ENCODE data around the gene RNF2. TPM values are rescaled to one million over a fixed set of nuclear protein-coding genes. Genes with fewer than 3 reads are reported as not detected.

RNF2 gene
- total RNA-seq, 4 donors from 2014 or later, result 11.9 to 15.3 (median 13.0) TPM

DNA sequence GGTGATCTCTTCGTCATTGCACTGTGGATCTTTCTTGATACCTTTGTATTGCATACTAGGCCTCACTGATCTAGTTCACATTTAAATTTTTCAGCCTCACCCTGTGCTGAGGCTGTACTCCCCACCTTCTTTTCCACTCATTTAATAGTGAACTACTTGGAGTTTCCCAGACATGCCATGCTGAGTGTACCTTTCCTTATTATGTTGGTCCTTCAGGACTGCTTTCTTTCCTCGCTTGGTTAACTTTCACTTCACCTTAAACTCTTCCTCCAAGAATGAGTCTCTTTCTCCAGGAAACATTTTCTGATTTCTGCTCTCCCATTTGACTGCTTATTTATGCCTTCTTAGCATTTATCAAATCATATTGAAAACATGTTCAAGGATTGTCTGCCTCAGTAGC is 20.8 kb downstream of the RNF2 start:
- WGBS, 2 donors, result 85 to 94% methylated on average over 2 of the region's 2 CpGs
- intact Hi-C loops (cut with DNase I), result no loop called here
- H3K27me3 ChIP-seq, result no peaks in the 10 kb centered on the region

DNA sequence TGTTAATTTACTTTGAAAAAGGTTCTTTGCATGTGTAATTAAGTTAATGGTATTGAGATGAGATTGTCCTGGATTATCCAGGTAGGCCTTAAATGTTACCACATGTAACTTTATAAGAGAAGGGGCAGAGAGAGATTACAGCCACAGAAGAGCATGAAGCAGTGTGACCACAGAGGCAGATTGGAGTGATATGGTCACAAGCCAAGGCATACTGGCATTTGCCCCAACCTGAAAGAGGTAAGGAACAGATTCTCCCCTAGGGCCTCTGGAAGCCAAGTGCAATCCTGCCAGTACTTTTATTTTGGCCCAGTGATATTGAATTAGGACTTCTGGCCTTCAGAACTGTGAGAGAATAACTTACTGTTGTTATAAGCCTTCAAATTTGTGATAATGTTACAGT is 23.0 kb downstream of the RNF2 start:
- peaks cover 0 to 26% (median 5%) of the 10 kb centered on the region in 3 donors for H3K4me1 ChIP-seq
- H3K27me3 ChIP-seq, result no peaks in the 10 kb centered on the region
- TF ChIP-seq, protein P1, sequence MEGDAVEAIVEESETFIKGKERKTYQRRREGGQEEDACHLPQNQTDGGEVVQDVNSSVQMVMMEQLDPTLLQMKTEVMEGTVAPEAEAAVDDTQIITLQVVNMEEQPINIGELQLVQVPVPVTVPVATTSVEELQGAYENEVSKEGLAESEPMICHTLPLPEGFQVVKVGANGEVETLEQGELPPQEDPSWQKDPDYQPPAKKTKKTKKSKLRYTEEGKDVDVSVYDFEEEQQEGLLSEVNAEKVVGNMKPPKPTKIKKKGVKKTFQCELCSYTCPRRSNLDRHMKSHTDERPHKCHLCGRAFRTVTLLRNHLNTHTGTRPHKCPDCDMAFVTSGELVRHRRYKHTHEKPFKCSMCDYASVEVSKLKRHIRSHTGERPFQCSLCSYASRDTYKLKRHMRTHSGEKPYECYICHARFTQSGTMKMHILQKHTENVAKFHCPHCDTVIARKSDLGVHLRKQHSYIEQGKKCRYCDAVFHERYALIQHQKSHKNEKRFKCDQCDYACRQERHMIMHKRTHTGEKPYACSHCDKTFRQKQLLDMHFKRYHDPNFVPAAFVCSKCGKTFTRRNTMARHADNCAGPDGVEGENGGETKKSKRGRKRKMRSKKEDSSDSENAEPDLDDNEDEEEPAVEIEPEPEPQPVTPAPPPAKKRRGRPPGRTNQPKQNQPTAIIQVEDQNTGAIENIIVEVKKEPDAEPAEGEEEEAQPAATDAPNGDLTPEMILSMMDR (IDR thresholded peaks at IDR 0.05), result no peak
- TF ChIP-seq POLR2A (IDR thresholded peaks at IDR 0.05), result no peak
- no peaks in the 10 kb centered on the region for H3K9me3 ChIP-seq
- intact Hi-C loops (cut with DNase I), result no loop called here
- no peak for DNase-seq
- H3K4me3 ChIP-seq, result no peak overlapping the region
- no peak overlapping the region for H3K27ac ChIP-seq
- peaks cover 0 to 8% (median 0%) of the 10 kb centered on the region in 3 donors for H3K36me3 ChIP-seq

More for the DNA sequence above, 20.8 kb downstream of the RNF2 start:
- no peak for DNase-seq
- H3K9me3 ChIP-seq, result no peaks in the 10 kb centered on the region
- H3K36me3 ChIP-seq, result peaks cover 0 to 8% (median 0%) of the 10 kb centered on the region in 3 donors
- TF ChIP-seq, protein P1 (IDR thresholded peaks at IDR 0.05), result no peak
- TF ChIP-seq POLR2A (IDR thresholded peaks at IDR 0.05), result no peak
- no peak overlapping the region for H3K4me3 ChIP-seq
- H3K4me1 ChIP-seq, result peaks cover 0 to 37% (median 5%) of the 10 kb centered on the region in 3 donors
- no peak overlapping the region for H3K27ac ChIP-seq

DNA sequence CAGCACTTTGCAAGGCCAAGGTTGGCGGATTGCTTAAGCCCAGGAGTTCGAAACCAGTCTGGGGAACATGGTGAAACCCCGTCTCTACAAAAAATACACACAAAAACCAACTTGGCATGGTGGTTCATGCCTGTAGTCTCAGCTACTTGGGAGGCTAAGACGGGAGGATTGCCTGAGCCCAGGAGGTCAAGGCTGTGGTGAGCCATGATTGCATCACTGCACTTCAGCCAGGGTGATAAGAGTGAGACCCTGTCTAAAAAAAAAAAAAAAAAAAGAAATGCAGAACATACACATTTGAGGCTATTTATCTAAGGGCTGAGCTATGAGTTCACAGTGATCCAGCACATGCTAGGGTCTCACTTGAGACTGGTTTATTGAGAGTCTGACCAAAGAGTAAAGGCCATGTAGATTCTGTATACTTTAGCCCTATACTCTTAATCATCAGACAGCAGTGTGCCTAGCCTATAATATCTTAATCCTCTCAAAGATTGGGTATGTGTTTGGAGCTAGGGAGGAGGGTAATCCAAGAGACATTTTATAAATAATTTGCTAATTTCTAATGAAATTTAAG is 23.9 kb downstream of the RNF2 start:
- intact Hi-C loops (cut with DNase I), result no loop called here
- Histone ChIP-seq H3K9me3 (no peaks in the 10 kb centered on the region), H3K4me3 (no peak overlapping the region), H3K36me3 (peaks cover 0 to 8% (median 0%) of the 10 kb centered on the region in 3 donors), H3K27ac (no peak overlapping the region), H3K27me3 (no peaks in the 10 kb centered on the region), H3K4me1 (peaks cover 0 to 26% (median 5%) of the 10 kb centered on the region in 3 donors)
- TF ChIP-seq, protein P1 (IDR thresholded peaks at IDR 0.05), result no peak
- no peak for TF ChIP-seq POLR2A (IDR thresholded peaks at IDR 0.05)
- 78 to 90% methylated on average over 4 of the region's 4 CpGs for WGBS, 2 donors
- DNase-seq, result no peak

DNA sequence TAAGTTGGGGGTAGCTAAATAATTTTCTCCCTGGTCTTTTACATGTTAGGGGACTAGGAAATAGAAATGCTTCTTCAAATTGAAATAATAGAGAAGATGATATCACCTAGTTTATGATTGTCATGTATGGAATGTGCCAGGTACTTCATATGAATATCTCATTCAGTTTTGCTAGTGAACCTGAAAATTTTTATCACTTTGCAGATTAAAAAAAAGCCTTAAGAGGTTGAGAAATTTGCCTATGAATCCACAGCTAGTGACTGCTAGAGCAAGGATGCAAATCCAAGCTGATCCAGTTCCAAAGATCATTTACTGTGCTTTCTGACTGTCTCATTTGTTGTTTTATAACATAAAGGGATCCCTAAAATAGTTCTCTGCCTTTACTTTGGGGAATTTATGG is 24.7 kb downstream of the RNF2 start:
- DNase-seq, result no peak
- H3K27ac ChIP-seq, result no peak overlapping the region
- H3K4me3 ChIP-seq, result no peak overlapping the region
- H3K36me3 ChIP-seq, result peaks cover 0 to 8% (median 0%) of the 10 kb centered on the region in 3 donors
- intact Hi-C loops (cut with DNase I), result no loop called here
- no peak for TF ChIP-seq POLR2A (IDR thresholded peaks at IDR 0.05)
- TF ChIP-seq, protein P1 (IDR thresholded peaks at IDR 0.05), result no peak
- no peaks in the 10 kb centered on the region for H3K27me3 ChIP-seq
- H3K4me1 ChIP-seq, result peaks cover 0 to 26% (median 5%) of the 10 kb centered on the region in 3 donors
- H3K9me3 ChIP-seq, result no peaks in the 10 kb centered on the region

DNA sequence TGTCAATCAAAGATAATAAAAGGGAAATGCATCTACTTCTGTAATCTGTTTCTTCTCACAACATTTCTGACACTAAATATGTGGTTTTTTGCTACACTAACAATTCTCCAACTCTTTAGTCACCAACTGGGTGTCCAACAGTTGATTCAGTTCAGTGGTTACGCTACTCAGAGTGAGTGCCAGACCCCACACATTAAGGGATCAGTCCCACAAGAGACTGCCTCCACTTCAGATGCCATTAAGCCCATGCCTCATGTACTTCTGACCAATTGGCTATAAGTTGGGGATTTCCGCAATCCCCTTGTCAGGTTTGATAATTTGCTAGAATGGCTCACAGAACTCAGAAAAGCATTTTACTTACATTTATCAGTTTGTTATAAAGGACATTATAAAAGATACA is 28.4 kb downstream of the RNF2 start:
- Histone ChIP-seq H3K4me3 (no peak overlapping the region), H3K4me1 (peaks cover 0 to 17% (median 0%) of the 10 kb centered on the region in 3 donors), H3K9me3 (no peaks in the 10 kb centered on the region), H3K27ac (no peak overlapping the region), H3K36me3 (no peaks in the 10 kb centered on the region), H3K27me3 (no peaks in the 10 kb centered on the region)
- intact Hi-C loops (cut with DNase I), result no loop called here
- TF ChIP-seq POLR2A (IDR thresholded peaks at IDR 0.05), result no peak
- TF ChIP-seq, protein P1 (IDR thresholded peaks at IDR 0.05), result no peak
- 96 to 100% methylated on average over 2 of the region's 2 CpGs for WGBS, 2 donors
- no peak for DNase-seq

Measured in esophagus squamous epithelium (tissue), 5 donors.